H9 (cell line): ENCODE measurements around the gene HOXB8. TPM values are rescaled to one million over a fixed set of nuclear protein-coding genes. Genes with fewer than 3 reads are reported as not detected.

Source experiments
- DNase-seq: peaks from one replicate; pipeline ENCODE4 v3.0.0-alpha.2; 2017
- H2AFZ ChIP-seq: one replicate; pipeline ENCODE4 v1.6.1; 2013; ENCODE audit warnings: mild to moderate bottlenecking, low read length, control low read depth, moderate library complexity
- H2AK5ac ChIP-seq: 2 replicates; pipeline ENCODE4 v1.6.1; 2013; ENCODE audit warnings: low read length, control low read depth, mixed read lengths; ENCODE audit not compliant: insufficient read length
- H2BK120ac ChIP-seq: one replicate; pipeline ENCODE4 v1.6.1; 2013; ENCODE audit warnings: low read depth, mild to moderate bottlenecking, low read length, control low read depth, inconsistent platforms; ENCODE audit not compliant: poor library complexity, severe bottlenecking
- H2BK12ac ChIP-seq: 2 replicates; pipeline ENCODE4 v1.6.1; 2013; ENCODE audit warnings: low read length, control low read depth, mixed read lengths, low read depth; ENCODE audit not compliant: insufficient read length
- H2BK15ac ChIP-seq: 2 replicates; pipeline ENCODE4 v1.6.1; 2013; ENCODE audit warnings: low read depth, low read length, control low read depth
- H2BK20ac ChIP-seq: one replicate; pipeline ENCODE4 v1.6.1; 2013; ENCODE audit warnings: low read depth, mild to moderate bottlenecking, low read length, control low read depth, inconsistent platforms; ENCODE audit not compliant: poor library complexity, severe bottlenecking
- H2BK5ac ChIP-seq: 2 replicates; pipeline ENCODE4 v1.6.1; 2013; ENCODE audit warnings: low read length, control low read depth, mixed read lengths; ENCODE audit not compliant: insufficient read length
- H3K14ac ChIP-seq: 2 replicates; pipeline ENCODE4 v1.6.1; 2013; ENCODE audit warnings: low read length, control low read depth; ENCODE audit not compliant: insufficient read depth
- H3K18ac ChIP-seq: 2 replicates; pipeline ENCODE4 v1.6.1; 2013; ENCODE audit warnings: low read depth, mild to moderate bottlenecking, mixed read lengths, low read length, control low read depth; ENCODE audit not compliant: insufficient read length
- H3K23ac ChIP-seq: 2 replicates; pipeline ENCODE4 v1.6.1; 2013; ENCODE audit warnings: low read length, control low read depth, mixed read lengths, low read depth; ENCODE audit not compliant: insufficient read length
- H3K23me2 ChIP-seq: 2 replicates; pipeline ENCODE4 v1.6.1; 2013; ENCODE audit warnings: low read depth, mild to moderate bottlenecking, mixed read lengths, low read length, control low read depth; ENCODE audit not compliant: insufficient read length, poor library complexity, severe bottlenecking
- H3K27ac ChIP-seq: 2 replicates; pipeline ENCODE4 v1.5.1; 2013; ENCODE audit warnings: low read length, control low read depth, mixed read lengths, low read depth; ENCODE audit not compliant: insufficient read length
- H3K27me3 ChIP-seq: 2 replicates; pipeline ENCODE4 v1.6.1; 2013; ENCODE audit warnings: low read length, control low read depth, inconsistent platforms; ENCODE audit not compliant: insufficient read depth
- H3K4ac ChIP-seq: 2 replicates; pipeline ENCODE4 v1.6.1; 2013; ENCODE audit warnings: low read depth, mild to moderate bottlenecking, control low read depth, inconsistent platforms, low read length, moderate library complexity
- H3K4me1 ChIP-seq: 2 replicates; pipeline ENCODE4 v1.6.1; 2013; ENCODE audit warnings: low read length, control low read depth, inconsistent platforms; ENCODE audit not compliant: insufficient read depth
- H3K4me2 ChIP-seq: 2 replicates; pipeline ENCODE4 v1.6.1; 2013; ENCODE audit warnings: low read length, control low read depth, mixed read lengths; ENCODE audit not compliant: insufficient read length, insufficient read depth
- H3K56ac ChIP-seq: 2 replicates; pipeline ENCODE4 v1.6.1; 2013; ENCODE audit warnings: low read depth, mild to moderate bottlenecking, mixed read lengths, low read length, control low read depth; ENCODE audit not compliant: insufficient read length
- H3K79me1 ChIP-seq: 2 replicates; pipeline ENCODE4 v1.6.1; 2013; ENCODE audit warnings: low read depth, mild to moderate bottlenecking, moderate library complexity, low read length, control low read depth, inconsistent platforms; ENCODE audit not compliant: insufficient read depth, poor library complexity, severe bottlenecking
- H3K79me2 ChIP-seq: 2 replicates; pipeline ENCODE4 v1.6.1; 2013; ENCODE audit warnings: low read length, control low read depth, inconsistent platforms; ENCODE audit not compliant: insufficient read depth
- H3K9ac ChIP-seq: 2 replicates; pipeline ENCODE4 v1.6.1; 2013; ENCODE audit warnings: low read length, control low read depth, mixed read lengths; ENCODE audit not compliant: insufficient read length; ENCODE audit errors: extremely low read depth
- H3K9me3 ChIP-seq: one replicate; pipeline ENCODE4 v1.6.1; 2013; ENCODE audit warnings: low read depth, low read length, inconsistent platforms; ENCODE audit not compliant: control insufficient read depth
- H3T11ph ChIP-seq: one replicate; pipeline ENCODE4 v1.6.1; 2013; ENCODE audit warnings: mild to moderate bottlenecking, low read length, control low read depth, inconsistent platforms
- H4K20me1 ChIP-seq: one replicate; pipeline ENCODE4 v1.6.1; 2013; ENCODE audit not compliant: control insufficient read depth, insufficient read length, insufficient read depth
- H4K5ac ChIP-seq: 2 replicates; pipeline ENCODE4 v1.6.1; 2013; ENCODE audit warnings: low read depth, mild to moderate bottlenecking, mixed read lengths, low read length, control low read depth; ENCODE audit not compliant: insufficient read length
- H4K8ac ChIP-seq: replicated peaks from 2 replicates; pipeline ENCODE4 v1.6.1; 2013; ENCODE audit warnings: low read length, control low read depth, mixed read lengths, low read depth; ENCODE audit not compliant: insufficient read length
- H4K91ac ChIP-seq: 2 replicates; pipeline ENCODE4 v1.6.1; 2013; ENCODE audit warnings: low read depth, mild to moderate bottlenecking, moderate library complexity, mixed read lengths, low read length, control low read depth; ENCODE audit not compliant: insufficient read length
- H3K27ac Mint-ChIP-seq, 3 experiments: 2 replicates in 2 of 3; 3 replicates in 1 of 3; pipeline ENCODE4 v1.8.0; 2020 to 2021; ENCODE audit warnings: mixed read lengths in 3 of 3, mild to moderate bottlenecking in 1 of 3, moderate library complexity in 1 of 3
- H3K27me3 Mint-ChIP-seq: 2 replicates; pipeline ENCODE4 v1.8.0; 2021; ENCODE audit warnings: low read depth, mild to moderate bottlenecking, moderate library complexity, mixed read lengths
- H3K36me3 Mint-ChIP-seq, 3 experiments: 2 replicates in 2 of 3; 3 replicates in 1 of 3; pipeline ENCODE4 v1.8.0; 2020 to 2021; ENCODE audit warnings: low read depth in 3 of 3, mixed read lengths in 3 of 3; ENCODE audit not compliant: insufficient read depth in 1 of 3
- H3K4me1 Mint-ChIP-seq, 2 experiments: 2 replicates each; pipeline ENCODE4 v1.8.0; 2020; ENCODE audit warnings: mixed read lengths in 2 of 2
- H3K4me3 Mint-ChIP-seq, 2 experiments: 2 replicates in 1 of 2; 3 replicates in 1 of 2; pipeline ENCODE4 v1.8.0; 2020 to 2021; ENCODE audit warnings: mild to moderate bottlenecking in 2 of 2, mixed read lengths in 2 of 2, moderate library complexity in 1 of 2
- H3K9me3 Mint-ChIP-seq, 2 experiments: 2 replicates in 1 of 2; 3 replicates in 1 of 2; pipeline ENCODE4 v1.8.0; 2020; ENCODE audit warnings: mild to moderate bottlenecking in 2 of 2, mixed read lengths in 2 of 2, moderate library complexity in 1 of 2
- CTCF ChIP-seq: fragments of 200-600 bp; sonication (generic); conservative IDR thresholded peaks from 3 replicates; pipeline ENCODE4 v1.8.0; 2021; ENCODE audit warnings: antibody characterized with exemption, mild to moderate bottlenecking
- WGBS: extraction: QIAGEN DNeasy Blood & Tissue Kit; methylation state at CpG from one replicate; pipeline ENCODE4 v1.1.7; 2013; ENCODE audit warnings: missing lambda C conversion rate, low lambda C conversion rate, mixed read lengths; ENCODE audit not compliant: insufficient read length; ENCODE audit errors: extremely low coverage; 5-methylcytosine and 5-hydroxymethylcytosine counted together
- total RNA-seq: library from RNA; stranded (reverse); gene quantifications from 2 replicates; pipeline ENCODE4 v1.2.1, GENCODE V29; 2021

The HOXB8 gene
- total RNA-seq, 1 experiment from 2014 or later = not detected

GRCh38 chr17:48578616-48579470 is 36.2 kb downstream of the HOXB8 start:
- Histone ChIP-seq H2BK15ac (no peak overlapping the region), H2BK120ac (no peak overlapping the region), H2BK12ac (no peak overlapping the region), H3K23me2 (no peaks in the 10 kb centered on the region), H3K27ac (no peak overlapping the region), H3K9ac (no peak overlapping the region), H4K91ac (no peak overlapping the region), H3K4ac (no peak overlapping the region), H2AFZ (no peak overlapping the region), H3K4me2 (no peak overlapping the region), H4K8ac (no peak overlapping the region), H3K9me3 (no peaks in the 10 kb centered on the region), H4K5ac (no peak overlapping the region), H3T11ph (no peak overlapping the region), H2BK20ac (no peak overlapping the region), H3K27me3 (peaks cover 96% of the 10 kb centered on the region), H2AK5ac (no peak overlapping the region), H4K20me1 (no peaks in the 10 kb centered on the region), H3K4me1 (no peaks in the 10 kb centered on the region), H3K14ac (no peak overlapping the region), H3K79me1 (no peaks in the 10 kb centered on the region), H3K56ac (no peak overlapping the region), H2BK5ac (no peak overlapping the region), H3K23ac (no peak overlapping the region), H3K18ac (no peak overlapping the region), H3K79me2 (no peaks in the 10 kb centered on the region)
- no peak for DNase-seq
- Mint-ChIP-seq H3K4me3 (peak overlapping the region in 1 of 2 experiments; percentile 59; a peak in 4 of 5 replicates), H3K4me1 (peaks cover 2 to 31% of the 10 kb centered on the region in 2 experiments), H3K9me3 (peaks cover 7 to 19% of the 10 kb centered on the region in 2 experiments; a peak in 4 of 5 replicates), H3K36me3 (no peaks in the 10 kb centered on the region; a peak in 2 of 7 replicates), H3K27me3 (peaks cover 59% of the 10 kb centered on the region), H3K27ac (no peak overlapping the region)
- TF ChIP-seq CTCF = no peak
- WGBS = no CpG with 5 or more reads among the region's 43 CpGs
